ENCODE data around the gene DYRK3.
"Not testable (repeated sequence)": the region's sequence is repeated elsewhere in the genome, so short reads cannot be mapped to it uniquely, and the experiment has no call there.

Gene DYRK3

DNA sequence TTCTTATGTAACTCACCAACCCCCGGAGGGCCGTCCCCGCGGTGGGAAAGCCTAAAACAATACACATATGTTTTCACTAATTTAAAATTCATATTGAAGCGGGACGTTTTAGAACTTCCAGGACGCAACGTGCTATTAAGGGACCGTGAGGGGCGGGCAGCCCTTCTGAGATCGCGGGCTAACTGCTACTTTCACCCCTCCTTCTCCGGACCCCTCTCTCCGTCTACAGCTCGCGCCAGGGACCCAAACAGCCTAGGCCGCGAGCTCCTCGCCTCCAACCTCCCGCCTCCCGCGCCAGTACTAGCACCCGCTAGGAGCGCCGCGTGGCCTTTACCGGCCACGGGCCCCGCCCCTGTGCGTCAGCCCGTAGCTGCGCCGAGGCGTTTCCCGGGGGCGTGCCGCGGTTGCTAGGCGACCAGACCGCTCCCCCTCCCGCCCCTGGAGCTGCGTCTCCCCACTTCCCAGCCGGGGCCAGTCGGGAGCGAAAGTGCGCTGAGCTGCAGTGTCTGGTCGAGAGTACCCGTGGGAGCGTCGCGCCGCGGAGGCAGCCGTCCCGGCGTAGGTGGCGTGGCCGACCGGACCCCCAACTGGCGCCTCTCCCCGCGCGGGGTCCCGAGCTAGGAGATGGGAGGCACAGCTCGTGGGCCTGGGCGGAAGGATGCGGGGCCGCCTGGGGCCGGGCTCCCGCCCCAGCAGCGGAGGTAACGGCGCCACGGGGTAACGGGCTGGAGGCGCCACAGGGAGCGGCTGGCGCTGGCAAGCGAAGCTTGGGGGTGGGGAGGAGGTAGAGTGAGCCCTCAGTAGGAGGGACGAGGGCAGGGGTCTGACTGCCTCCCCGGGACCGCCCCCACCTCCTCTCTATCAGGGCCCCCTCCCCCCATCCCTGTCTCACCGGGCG lies at the start of gene DYRK3:
DYRK3 (plus strand) TSS at position 457 of the 898 bp plus-strand sequence; CDS start at position 625, 168 bp downstream.
- DNase-seq (ENCODE audit: low spot score): peak; percentile 96

DNA sequence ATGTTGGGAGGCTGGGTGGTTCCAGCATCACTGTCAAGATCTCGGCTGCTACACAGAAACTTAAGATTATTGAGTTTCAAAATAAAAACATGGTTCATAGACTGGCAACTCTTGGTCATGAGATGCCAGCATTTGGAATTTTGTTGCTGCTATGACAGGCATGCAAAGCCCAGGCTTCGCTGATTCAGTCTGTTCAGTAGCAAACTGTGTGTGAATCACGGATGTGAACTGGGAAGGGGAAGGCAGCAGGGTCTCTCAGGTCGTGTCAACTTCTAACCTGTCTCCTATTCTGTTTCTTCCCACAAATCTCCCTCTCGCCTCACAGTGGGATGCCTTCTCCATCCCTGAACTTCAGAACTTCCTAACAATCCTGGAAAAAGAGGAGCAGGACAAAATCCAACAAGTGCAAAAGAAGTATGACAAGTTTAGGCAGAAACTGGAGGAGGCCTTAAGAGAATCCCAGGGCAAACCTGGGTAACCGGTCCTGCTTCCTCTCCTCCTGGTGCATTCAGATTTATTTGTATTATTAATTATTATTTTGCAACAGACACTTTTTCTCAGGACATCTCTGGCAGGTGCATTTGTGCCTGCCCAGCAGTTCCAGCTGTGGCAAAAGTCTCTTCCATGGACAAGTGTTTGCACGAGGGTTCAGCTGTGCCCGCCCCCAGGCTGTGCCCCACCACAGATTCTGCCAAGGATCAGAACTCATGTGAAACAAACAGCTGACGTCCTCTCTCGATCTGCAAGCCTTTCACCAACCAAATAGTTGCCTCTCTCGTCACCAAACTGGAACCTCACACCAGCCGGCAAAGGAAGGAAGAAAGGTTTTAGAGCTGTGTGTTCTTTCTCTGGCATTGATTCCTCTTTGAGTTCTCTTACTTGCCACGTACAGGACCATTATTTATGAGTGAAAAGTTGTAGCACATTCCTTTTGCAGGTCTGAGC lies 48.6 kb upstream of the DYRK3 start:
- DNase-seq (ENCODE audit: low spot score): no peak

DNA sequence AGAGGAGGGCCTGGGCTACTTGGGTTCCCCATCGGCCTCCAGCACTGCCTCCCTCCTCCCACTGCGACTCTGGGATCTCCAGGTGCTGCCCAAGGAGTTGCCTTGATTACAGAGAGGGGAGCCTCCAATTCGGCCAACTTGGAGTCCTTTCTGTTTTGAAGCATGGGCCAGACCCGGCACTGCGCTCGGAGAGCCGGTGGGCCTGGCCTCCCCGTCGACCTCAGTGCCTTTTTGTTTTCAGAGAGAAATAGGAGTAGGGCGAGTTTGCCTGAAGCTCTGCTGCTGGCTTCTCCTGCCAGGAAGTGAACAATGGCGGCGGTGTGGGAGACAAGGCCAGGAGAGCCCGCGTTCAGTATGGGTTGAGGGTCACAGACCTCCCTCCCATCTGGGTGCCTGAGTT lies 47.4 kb upstream of the DYRK3 start:
- DNase-seq (ENCODE audit: low spot score): no peak

DNA sequence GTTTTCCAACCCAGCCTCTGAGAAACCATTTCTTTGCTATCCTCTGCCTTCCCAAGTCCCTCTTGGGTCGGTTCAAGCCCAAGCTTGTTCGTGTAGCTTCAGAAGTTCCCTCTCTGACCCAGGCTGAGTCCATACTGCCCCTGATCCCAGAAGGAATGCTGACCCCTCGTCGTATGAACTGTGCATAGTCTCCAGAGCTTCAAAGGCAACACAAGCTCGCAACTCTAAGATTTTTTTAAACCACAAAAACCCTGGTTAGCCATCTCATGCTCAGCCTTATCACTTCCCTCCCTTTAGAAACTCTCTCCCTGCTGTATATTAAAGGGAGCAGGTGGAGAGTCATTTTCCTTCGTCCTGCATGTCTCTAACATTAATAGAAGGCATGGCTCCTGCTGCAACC lies 46.8 kb upstream of the DYRK3 start:
- no peak for DNase-seq (ENCODE audit: low spot score)

DNA sequence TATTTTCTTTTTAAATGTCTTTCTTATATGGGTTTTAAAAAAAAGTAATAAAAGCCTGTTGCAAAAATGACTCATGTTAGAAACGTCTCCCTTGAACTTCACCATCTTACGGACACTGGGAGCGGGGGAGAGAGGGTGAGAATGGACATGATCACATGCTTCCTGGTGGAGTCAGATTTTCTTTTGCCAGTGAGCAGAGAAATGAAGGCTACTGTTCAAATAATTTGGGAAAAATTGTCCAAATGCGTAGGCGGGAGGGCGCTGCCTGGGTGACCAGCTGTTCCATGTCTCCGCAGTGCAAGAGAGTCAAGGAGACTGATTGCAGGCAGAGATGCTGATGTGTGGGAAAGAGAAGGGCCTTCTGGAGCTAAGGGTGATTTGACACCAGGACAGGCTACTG lies 46.1 kb upstream of the DYRK3 start:
- DNase-seq (ENCODE audit: low spot score): no peak

DNA sequence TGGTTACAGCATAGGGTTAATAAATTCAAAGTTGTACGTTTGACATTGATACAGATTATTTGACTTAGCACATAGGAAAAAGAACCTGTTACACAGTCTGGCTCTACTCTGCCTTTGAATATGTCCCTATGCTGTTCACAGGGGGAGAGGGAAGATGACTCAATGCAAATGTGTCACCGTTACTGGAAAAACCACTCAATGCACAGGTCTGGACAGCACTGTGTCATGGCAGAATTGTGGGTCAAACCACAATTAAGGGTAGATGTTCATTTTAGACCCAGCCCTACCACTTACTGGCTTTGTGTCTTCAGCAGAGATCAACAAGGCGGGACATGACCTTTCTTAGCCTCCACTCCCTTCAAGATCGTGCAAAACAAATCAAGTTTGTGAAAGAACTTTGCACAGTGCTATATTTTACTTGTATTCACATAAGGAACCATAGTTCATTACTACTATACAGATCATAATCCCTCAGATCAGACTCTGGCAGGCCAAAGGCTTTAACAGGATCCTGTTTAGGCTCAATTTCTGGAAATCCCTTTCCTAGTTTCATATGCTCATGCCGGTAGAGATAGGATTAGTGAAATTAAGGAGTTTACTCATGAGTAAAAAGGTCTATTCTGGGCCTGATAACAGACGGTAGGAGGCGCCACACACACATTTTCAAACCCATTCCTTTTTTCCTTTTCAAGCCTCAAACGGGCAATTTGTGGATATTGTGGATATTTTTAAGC lies 45.1 kb upstream of the DYRK3 start:
- peak; percentile 53 for DNase-seq (ENCODE audit: low spot score)

DNA sequence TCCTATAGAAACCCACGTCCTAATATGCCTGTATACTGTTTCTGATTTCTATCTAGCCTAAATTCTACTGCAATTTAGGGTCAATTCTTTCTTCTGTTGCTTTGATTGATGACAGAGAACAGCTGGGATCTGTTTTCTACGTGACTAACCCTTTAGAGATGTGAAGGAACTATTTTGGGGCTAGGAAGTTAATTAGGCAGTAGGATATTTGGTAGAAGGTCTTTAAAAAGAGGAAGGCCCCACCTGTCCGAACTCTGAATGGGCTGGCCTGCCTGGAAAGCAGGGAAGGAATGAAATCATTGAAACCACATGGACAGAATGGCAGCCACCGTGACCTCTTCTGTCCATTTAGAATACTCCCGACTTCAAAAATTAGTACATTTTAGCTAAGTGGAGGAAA lies 44.1 kb upstream of the DYRK3 start:
- no peak for DNase-seq (ENCODE audit: low spot score)

DNA sequence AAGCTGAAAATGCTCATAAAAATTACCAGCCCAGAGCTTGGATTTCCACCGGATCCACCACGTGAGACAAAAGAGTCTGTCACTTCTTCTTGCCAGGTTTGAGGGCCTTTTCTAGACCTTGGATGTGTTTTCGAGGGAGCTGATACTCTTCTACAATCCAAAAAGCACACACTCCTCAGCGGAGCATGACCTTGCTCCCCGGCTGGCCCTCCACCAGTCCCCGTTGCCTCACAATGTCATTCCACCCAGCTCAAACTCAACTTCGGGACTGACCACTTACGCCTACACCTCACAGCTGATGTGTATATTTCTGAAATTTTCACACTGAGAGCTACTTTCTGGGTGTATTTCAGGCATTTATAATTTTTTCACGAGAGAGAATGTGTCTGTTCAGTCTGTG lies 43.6 kb upstream of the DYRK3 start:
- no peak for DNase-seq (ENCODE audit: low spot score)

DNA sequence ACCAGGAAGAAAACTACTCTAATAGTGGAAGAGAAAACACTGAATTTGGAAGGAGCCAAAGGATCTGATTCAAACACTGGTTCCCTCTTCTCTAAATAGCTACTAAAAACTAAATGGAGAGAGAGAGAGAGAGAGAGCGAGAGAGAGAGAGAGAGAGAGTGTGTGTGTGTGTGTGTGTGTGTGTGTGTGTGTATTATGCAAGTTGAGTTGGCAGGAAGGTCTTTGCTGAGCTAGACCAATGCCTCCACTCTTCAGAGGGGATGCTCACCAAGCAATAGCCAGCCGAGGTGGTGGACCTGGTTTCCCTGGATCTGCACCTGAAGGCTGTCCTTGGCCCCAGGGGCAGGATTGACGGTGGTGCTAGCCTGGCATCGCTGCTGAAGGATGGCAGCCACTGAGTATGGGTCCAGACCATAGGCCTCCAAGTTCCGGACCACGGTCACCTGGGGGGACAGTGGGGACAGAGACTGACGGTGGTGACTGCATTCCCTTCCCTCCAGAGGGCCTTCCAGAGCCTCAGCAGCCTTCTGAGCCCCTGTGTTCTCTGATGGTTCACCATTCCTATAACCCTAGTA lies 41.9 kb upstream of the DYRK3 start:
- no peak for DNase-seq (ENCODE audit: low spot score)

DNA sequence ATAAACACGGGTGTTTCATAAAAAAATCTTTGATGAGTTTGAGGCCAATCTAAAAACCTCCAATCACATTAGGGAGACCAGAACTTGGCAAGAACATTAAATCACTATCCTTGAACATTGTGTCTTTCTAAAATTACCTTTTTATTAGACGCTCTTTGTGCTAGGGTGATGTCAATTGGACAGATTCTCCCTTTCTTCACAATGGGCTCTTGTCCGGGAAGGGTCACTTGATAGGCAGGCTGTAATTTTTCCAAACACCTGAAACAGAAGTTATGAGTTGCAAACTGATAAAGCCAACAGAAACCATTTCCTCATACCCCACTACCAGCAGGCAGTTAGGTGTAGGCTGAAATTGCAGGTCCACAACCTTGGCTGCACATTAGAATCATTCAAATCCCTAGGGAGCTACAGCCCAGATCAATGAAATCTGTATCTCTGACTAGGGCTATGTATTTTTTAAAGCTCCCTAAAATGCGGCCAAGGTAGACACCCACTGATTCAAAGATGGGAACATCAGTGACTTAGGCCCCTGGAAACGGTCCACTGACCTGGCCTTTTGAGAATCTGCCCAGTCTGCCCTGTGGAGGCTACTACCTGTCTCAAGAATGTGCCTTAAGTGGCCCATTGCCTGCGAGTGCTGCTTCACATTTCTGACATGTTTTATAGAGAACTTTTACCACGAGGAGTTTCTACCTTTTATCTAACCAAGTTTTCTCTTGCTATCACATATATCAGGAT lies 39.6 kb upstream of the DYRK3 start:
- DNase-seq (ENCODE audit: low spot score): no peak

DNA sequence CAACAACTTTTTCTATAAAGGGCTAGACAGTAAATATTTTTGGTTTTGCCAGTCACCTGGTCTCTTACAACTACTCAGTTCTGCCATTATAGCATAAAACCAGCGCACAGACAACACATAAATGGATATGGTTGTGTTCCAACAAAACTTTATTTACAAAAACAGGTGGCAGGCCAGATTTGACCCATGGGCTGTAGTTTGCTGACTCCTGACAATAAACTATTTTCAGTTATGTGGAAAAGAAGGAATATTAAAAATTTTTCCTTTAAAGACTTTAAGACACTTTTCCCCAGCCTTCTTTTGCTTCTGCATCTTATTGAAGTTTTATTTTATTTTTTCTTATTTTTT lies 39.0 kb upstream of the DYRK3 start:
- no peak for DNase-seq (ENCODE audit: low spot score)

DNA sequence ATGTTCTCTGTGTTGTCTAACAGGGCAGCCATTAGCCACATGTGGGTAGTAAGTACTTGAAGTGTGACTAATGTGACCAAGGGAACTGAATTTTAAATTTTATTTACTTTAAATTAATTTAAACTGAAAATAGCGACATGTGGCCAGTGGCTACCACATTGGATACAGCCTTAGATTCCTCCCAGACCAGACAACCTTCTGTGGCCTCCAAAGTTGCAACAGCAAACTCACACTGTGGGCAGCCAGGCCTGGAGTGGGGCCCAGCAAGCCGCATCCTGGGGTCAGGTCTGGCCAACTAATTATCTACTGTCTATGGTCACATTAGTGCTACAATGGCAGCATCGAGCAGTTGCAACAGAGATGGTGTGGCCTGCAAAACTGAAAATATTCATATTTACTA lies 34.8 kb upstream of the DYRK3 start:
- DNase-seq (ENCODE audit: low spot score): no peak

DNA sequence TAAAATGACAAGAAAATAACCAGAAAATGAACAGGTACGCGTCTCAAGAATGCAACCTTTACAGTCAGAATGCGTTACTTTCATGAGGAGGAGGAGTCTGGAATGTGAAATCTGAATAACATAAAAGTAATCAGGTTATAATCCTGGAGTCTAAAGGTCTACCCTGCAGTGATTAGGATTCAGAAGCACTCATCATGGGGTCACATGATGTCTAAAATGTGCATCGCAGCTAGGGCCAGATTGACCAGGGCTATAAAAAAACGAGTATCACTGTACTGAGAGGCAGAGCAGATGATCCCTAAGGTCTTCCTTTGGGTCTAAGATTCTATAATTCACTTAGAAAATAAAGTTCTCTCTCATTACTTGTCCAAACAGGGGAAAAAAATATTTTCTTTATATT lies 30.5 kb upstream of the DYRK3 start:
- DNase-seq (ENCODE audit: low spot score): no peak

DNA sequence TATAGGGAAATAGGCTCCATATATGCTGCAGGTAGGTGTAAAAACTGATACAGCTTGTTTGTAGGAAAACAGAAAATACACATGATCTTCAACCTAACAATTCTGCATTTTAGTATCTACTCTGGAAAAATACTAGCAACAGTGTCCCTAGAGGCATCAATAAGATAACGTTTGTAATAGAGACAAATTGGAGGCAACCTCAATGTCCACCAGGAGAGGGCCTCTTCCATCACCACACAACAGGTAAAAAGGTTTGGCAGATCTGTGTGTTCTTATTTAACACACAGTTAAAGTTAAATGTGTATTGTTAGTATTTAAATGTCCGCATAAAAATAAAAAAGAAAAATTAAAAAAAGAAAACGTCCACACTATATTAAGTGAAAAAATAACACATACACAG lies 28.5 kb upstream of the DYRK3 start:
- DNase-seq (ENCODE audit: low spot score): peak; percentile 73

DNA sequence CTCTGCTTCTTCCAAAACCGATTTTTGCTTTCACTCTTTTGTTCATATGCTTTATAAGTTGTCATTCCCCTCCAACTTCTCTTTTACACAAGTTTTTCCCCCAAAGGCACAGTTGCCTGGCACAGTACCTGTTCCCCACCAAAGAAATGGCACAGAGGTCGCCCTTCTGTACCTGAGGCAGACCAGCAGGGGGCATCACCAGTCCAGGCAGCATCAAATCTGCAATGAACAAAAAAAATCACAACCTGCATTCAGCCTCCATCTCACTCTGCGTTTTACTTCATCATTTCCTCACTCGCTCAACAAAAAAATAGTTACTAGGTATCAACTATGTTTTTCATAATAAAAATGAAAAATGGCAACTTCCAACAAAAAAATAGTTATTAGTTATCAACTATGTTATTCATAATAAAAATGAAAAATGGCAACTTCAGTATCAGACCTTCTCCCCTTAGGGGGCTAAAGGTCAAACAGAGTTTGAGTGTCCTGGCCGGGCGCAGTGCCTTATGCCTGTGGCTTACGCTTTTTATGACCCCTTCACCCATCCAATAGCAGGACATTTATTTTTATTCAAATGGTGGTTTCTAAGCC lies 27.1 kb upstream of the DYRK3 start:
- peak; percentile 58 for DNase-seq (ENCODE audit: low spot score)

DNA sequence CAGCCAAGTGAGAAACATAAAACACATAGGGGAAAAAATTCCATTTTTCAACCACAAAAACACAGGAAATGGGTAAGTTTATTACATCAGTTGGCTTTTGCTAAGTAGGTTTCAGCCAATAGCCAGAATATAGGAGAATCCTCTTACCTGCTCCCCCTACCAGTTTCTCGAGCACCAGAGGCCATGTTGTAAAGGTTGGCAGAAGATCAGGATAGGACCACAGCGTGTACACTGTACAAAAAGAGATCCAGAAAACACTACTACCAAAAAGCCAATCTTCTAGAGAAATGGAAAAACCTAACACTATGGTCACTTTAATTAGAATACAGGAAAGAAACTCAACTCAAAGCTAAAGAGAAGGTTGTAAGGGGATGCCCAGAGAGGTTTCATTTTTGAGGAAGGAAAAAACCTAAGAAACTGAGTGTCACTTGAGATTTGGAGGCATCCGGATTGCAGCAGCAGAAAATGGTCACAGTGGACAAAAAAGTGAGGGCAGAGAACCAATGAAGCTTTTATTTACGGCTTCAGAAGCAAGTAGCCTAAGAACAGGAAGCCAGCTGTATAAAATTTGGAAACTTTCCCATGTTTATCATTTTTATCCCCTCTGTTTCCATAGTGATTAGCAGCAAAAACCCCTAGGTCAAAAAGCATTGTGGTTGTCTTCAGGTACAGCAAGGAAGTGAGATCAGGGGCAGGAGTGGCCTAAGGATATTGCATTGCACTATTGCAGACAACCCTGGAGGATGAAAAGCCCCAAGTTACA lies 25.9 kb upstream of the DYRK3 start:
- no peak for DNase-seq (ENCODE audit: low spot score)

DNA sequence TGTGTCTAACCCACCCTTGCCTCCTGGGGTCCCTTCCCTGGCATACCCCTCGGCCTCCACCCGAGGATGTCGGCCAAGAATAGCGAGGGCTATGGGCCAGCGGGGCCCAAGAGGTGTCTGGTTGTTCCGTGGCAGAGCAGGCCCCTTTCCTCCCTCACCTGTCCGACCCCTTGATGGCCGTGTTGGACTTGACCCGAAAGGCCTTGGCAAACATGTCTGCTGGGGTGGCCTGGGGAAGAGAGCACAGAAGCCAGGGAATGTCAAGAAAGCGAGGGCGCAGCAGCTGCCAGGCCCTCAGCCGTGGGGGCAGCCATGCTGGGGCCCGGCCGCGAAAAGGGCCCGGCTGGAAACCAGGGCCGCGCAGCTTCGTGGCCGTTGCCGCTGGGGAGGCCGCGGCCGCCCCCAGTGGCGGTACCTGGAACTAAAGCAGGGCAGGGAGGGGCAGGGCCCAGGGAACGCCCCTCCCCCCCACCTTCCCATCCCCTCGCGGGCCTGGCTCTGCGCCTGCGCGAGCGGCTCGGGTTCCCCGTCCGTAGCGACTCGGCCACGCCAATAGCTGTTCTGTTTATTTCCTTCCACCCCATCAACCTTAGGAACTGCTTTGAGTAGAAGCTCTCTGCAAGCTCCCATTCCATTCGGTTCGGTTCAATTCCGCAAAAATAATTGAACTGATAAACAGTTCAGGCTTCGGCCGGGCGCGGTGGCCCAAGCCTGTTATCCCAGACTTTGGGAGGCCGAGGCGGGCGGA lies 23.0 kb upstream of the DYRK3 start, which contains the start of gene EIF2D:
EIF2D (minus strand) TSS at position 337 of the 748 bp plus-strand sequence; CDS start at position 214, 123 bp downstream.
- DNase-seq (ENCODE audit: low spot score): peak; percentile 92

DNA sequence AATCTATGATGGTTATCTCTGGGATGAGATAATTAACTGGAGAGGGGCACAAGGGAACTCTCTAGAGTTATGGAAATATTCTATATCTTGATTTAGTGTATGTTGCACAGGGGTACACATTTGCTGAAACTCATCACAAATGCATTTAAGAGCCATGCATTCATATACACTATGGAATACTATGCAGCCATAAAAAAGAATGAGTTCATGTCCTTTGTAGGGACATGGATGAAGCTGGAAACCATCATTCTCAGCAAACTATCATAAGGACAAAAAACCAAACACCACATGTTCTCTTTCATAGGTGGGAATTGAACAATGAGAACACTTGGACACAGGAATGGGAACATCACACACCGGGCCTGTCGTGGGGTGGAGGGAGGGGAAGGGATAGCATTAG lies 8.9 kb upstream of the DYRK3 start:
- not testable (repeated sequence) for DNase-seq (ENCODE audit: low spot score)

DNA sequence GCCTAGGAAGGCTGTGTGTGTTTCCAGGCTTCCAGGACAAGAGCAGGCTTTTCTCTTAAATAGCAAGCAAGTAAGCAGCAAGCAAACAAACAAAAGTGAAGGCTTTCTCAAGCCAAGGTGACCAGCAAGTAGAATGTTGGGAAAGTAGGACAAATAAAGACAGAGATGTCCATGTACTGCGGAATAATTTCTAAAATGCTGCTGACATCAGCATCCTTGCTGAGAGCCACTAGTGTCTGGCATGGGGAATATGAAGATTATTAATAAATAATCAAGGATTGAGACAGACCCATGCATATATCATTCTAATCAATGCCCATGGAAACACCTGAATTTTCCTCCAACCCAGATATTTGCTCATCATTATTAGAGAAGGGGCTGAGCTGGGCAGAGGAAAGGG lies 6.4 kb upstream of the DYRK3 start:
- no peak for DNase-seq (ENCODE audit: low spot score)
